ENCODE measurements around the gene LARP7.
"Not testable (repeated sequence)": the region's sequence is repeated elsewhere in the genome, so short reads cannot be mapped to it uniquely, and the experiment has no call there.

The LARP7 gene

GRCh38 chr4:112636688-112637551, at the start of gene LARP7, which contains the start of gene ZGRF1:
Gene LARP7 (plus strand): TSS chr4:112637143. CDS start chr4:112644670, 7,527 bp downstream.
Gene ZGRF1 (minus strand): TSS chr4:112636909. CDS start chr4:112633176, 3,733 bp downstream.
- peak; percentile 97 to 98 for DNase-seq

GRCh38 chr4:112589206-112589605, 47.7 kb upstream of the LARP7 start:
- no peak for DNase-seq

- no peak for DNase-seq
These were observed 45.4 kb upstream of the LARP7 start for GRCh38 chr4:112591593-112591992.

GRCh38 chr4:112592717-112593116, 44.2 kb upstream of the LARP7 start:
- no peak for DNase-seq

GRCh38 chr4:112593438-112594133, 43.4 kb upstream of the LARP7 start:
- DNase-seq, result no peak

GRCh38 chr4:112594993-112595392, 42.0 kb upstream of the LARP7 start:
- no peak for DNase-seq

GRCh38 chr4:112604589-112604988, 32.4 kb upstream of the LARP7 start:
- peak; percentile 4 to 50 for DNase-seq

GRCh38 chr4:112612814-112613213, 24.1 kb upstream of the LARP7 start:
- DNase-seq, result not testable (repeated sequence)

GRCh38 chr4:112616984-112617383, 20.0 kb upstream of the LARP7 start:
- DNase-seq, result no peak

GRCh38 chr4:112626228-112626627, 10.7 kb upstream of the LARP7 start:
- no peak for DNase-seq

GRCh38 chr4:112633477-112634235, 3.3 kb upstream of the LARP7 start:
- DNase-seq, result no peak

- DNase-seq, result no peak
These were observed 566 bp downstream of the LARP7 start for GRCh38 chr4:112637552-112637866.

- no peak for DNase-seq
These were observed 5.6 kb downstream of the LARP7 start for GRCh38 chr4:112642526-112642925.

GRCh38 chr4:112644595-112645535, 7.9 kb downstream of the LARP7 start:
- DNase-seq, result not testable (repeated sequence)

- DNase-seq, result no peak
These were observed 8.8 kb downstream of the LARP7 start for GRCh38 chr4:112645541-112646329.

GRCh38 chr4:112646632-112647537, 9.9 kb downstream of the LARP7 start:
- DNase-seq, result no peak

- DNase-seq, result no peak
These were observed 10.8 kb downstream of the LARP7 start for GRCh38 chr4:112647785-112648184.

- no peak for DNase-seq
These were observed 11.5 kb downstream of the LARP7 start for GRCh38 chr4:112648263-112649054.

- no peak for DNase-seq
These were observed 12.1 kb downstream of the LARP7 start for GRCh38 chr4:112649055-112649408.

All from activated CD4-positive, alpha-beta T cell treated with anti-CD3 and anti-CD28 coated beads for 4 hours (primary cell).